K562 (cell line): ENCODE data around the gene MTPN.

Experiments used
- BRCA1 ChIP-seq, 2 experiments: fragments of 450-650 bp in 1 of 2; sonication (generic) in 1 of 2; formaldehyde crosslinking in 1 of 2; IDR thresholded peaks; 2 replicates each; pipeline versions ENCODE4 v1.5.0 to v1.6.1; 2017 to 2020; ENCODE audit warnings: mild to moderate bottlenecking in 1 of 2, missing genetic modification reagents in 1 of 2
- CTBP1 ChIP-seq: fragments of 450-650 bp; IDR thresholded peaks from 2 replicates; pipeline ENCODE4 v1.6.1; 2016; ENCODE audit warnings: borderline replicate concordance
- CTCF ChIP-seq, 3 experiments: IDR thresholded peaks in 2 of 3; conservative IDR thresholded peaks in 1 of 3; 2 replicates each; pipeline ENCODE4 v1.5.1; 2011 to 2012; ENCODE audit warnings: low read length in 3 of 3, mild to moderate bottlenecking in 3 of 3, control low read depth in 2 of 3, improper control_type of control experiment in 1 of 3, inconsistent platforms in 1 of 3, low read depth in 1 of 3, mixed read lengths in 1 of 3, moderate library complexity in 1 of 3; ENCODE audit not compliant: insufficient read depth in 2 of 3
- E2F6 ChIP-seq, 2 experiments: IDR thresholded peaks; 2 replicates each; pipeline ENCODE4 v1.6.1; 2011; ENCODE audit warnings: borderline replicate concordance in 1 of 2, control low read depth in 1 of 2, low read depth in 1 of 2, low read length in 1 of 2, mild to moderate bottlenecking in 1 of 2, mixed read lengths in 1 of 2, moderate library complexity in 1 of 2; ENCODE audit not compliant: insufficient read depth in 1 of 2, insufficient read length in 1 of 2, poor library complexity in 1 of 2, severe bottlenecking in 1 of 2; ENCODE audit errors: extremely low read depth in 1 of 2
- ELF2 ChIP-seq: fragments of 250-450 bp; sonication (Bioruptor Pico); IDR thresholded peaks from 2 replicates; pipeline ENCODE4 v1.5.0; 2021; ENCODE audit warnings: mild to moderate bottlenecking
- ELK1 ChIP-seq: sonication (generic); formaldehyde crosslinking; IDR thresholded peaks from 2 replicates; pipeline ENCODE4 v1.8.1; 2022; ENCODE audit warnings: missing genetic modification reagents
- MLLT1 ChIP-seq, 2 experiments: fragments of 450-650 bp; IDR thresholded peaks; 2 replicates each; pipeline ENCODE4 v1.6.1; 2016
- MXI1 ChIP-seq: IDR thresholded peaks from 2 replicates; pipeline ENCODE4 v1.6.1; 2011; ENCODE audit warnings: low read depth, mild to moderate bottlenecking, improper control_type of control experiment, low read length
- NFYB ChIP-seq: IDR thresholded peaks from 2 replicates; pipeline ENCODE4 v1.6.1; 2011; ENCODE audit warnings: mild to moderate bottlenecking, moderate library complexity; ENCODE audit not compliant: insufficient read length; ENCODE audit errors: extremely low read depth
- RBBP5 ChIP-seq: fragments of 200-600 bp; sonication (generic); IDR thresholded peaks from 2 replicates; pipeline ENCODE4 v1.6.1; 2012; ENCODE audit warnings: borderline replicate concordance, mild to moderate bottlenecking, low read length, control low read depth, inconsistent platforms; ENCODE audit not compliant: insufficient read depth, poor library complexity, severe bottlenecking
- SLC30A9 ChIP-seq: fragments of 250-450 bp; sonication (Bioruptor Pico); IDR thresholded peaks from 2 replicates; pipeline ENCODE4 v1.8.0; 2022; ENCODE audit warnings: mild to moderate bottlenecking, moderate library complexity
- SMARCA4 ChIP-seq: fragments of 450-650 bp; IDR thresholded peaks from 2 replicates; pipeline ENCODE4 v1.6.1; 2016
- TAL1 ChIP-seq: fragments of 450-650 bp; IDR thresholded peaks from 2 replicates; pipeline ENCODE4 v1.6.1; 2016; ENCODE audit warnings: mild to moderate bottlenecking
- ZNF77 ChIP-seq: fragments of 250-450 bp; sonication (Bioruptor Pico); IDR thresholded peaks from 2 replicates; pipeline ENCODE4 v1.5.0; 2020

GRCh38 chr7:135938563-135938962 lies 38.6 kb downstream of the MTPN start:
- TF ChIP-seq CTCF (IDR thresholded peaks at IDR 0.05 in 2 of 3, conservative IDR thresholded peaks at IDR 0.05 in 1 of 3; ENCODE audit: insufficient read depth in 2 of 3, low read depth in 1 of 3, low read length in 3 of 3) (no peak), NFYB (no peak), TAL1 (no peak; the same call in 1 of the 2 replicates), SMARCA4 (no peak), CTBP1 (no peak), ZNF77 (no peak), E2F6 (IDR thresholded peaks at IDR 0.05; ENCODE audit: borderline replicate concordance in 1 of 2, extremely low read depth in 1 of 2, insufficient read depth in 1 of 2, insufficient read length in 1 of 2, low read depth in 1 of 2, low read length in 1 of 2, poor library complexity in 1 of 2, severe bottlenecking in 1 of 2) (no peak), BRCA1 (IDR thresholded peaks at IDR 0.05) (no peak), BRCA1 (CRISPR knock-in tag; IDR thresholded peaks at IDR 0.05) (no peak), ELF2 (CRISPR knock-in tag) (no peak; the same call in 1 of the 2 replicates), MXI1 (no peak), MLLT1 (IDR thresholded peaks at IDR 0.05) (no peak), ELK1 (CRISPR knock-in tag) (no peak), SLC30A9 (CRISPR knock-in tag) (no peak), RBBP5 (no peak)
